ENCODE data around the gene FAM177B.

- no peak for TF ChIP-seq CTCF (IDR thresholded peaks at IDR 0.05)
- TF ChIP-seq POLR2A (IDR thresholded peaks at IDR 0.05), result no peak
- TF ChIP-seq POLR2AphosphoS5 (IDR thresholded peaks at IDR 0.05), result no peak
Measured at GRCh38 chr1:222768592-222768991, 31.6 kb downstream of the FAM177B start.

Measured in upper lobe of left lung (tissue), 4 donors.